GM12874 (cell line): ENCODE results near the gene MYRIP.

ENCODE experiments used
- TF ChIP-seq, protein P1 (sequence below): IDR thresholded peaks from 2 replicates; pipeline ENCODE4 v1.5.1; 2011; ENCODE audit warnings: low read depth, mild to moderate bottlenecking, control low read depth, low read length, moderate library complexity; ENCODE audit not compliant: insufficient read depth

The MYRIP gene

DNA sequence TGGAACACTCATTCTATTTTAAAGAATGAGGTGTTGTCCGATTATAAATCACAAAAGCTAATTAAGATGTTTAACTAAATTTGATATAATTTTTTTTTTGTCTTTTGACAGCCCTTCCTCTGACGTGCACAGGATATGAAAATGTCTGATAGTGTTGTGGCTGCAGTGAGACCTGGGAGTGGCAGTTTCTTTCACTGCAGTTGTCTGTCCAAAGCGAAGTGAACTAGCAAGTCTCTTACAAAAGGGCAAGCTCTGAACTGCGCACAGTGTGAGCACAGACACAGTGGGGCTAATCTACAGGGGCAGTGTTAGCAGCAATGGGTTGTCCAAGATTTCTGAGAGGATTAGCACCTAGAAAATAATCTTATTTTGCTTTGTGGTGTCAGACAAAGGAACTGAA, 29.1 kb upstream of the MYRIP start:
- TF ChIP-seq, protein P1, sequence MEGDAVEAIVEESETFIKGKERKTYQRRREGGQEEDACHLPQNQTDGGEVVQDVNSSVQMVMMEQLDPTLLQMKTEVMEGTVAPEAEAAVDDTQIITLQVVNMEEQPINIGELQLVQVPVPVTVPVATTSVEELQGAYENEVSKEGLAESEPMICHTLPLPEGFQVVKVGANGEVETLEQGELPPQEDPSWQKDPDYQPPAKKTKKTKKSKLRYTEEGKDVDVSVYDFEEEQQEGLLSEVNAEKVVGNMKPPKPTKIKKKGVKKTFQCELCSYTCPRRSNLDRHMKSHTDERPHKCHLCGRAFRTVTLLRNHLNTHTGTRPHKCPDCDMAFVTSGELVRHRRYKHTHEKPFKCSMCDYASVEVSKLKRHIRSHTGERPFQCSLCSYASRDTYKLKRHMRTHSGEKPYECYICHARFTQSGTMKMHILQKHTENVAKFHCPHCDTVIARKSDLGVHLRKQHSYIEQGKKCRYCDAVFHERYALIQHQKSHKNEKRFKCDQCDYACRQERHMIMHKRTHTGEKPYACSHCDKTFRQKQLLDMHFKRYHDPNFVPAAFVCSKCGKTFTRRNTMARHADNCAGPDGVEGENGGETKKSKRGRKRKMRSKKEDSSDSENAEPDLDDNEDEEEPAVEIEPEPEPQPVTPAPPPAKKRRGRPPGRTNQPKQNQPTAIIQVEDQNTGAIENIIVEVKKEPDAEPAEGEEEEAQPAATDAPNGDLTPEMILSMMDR: no peak

DNA sequence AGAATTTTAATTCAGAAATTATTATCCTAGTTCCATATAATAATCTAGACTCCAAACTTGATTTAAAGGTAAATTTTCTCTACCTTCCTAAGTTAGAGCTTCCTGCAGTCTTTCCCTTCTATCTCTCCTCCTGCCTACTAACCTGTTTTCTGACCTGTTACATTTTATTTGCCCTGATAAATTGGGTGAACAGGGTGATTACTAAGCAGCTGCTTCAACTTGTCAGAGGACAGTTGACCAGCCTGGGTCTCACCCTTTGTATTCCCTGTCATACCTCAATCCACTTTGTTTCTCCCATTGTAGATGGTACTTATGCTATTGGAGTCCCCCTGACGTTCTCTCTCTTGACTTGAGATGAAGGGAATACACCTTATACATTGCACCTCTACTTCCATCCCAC, 28.4 kb upstream of the MYRIP start:
- TF ChIP-seq, protein P1: no peak

DNA sequence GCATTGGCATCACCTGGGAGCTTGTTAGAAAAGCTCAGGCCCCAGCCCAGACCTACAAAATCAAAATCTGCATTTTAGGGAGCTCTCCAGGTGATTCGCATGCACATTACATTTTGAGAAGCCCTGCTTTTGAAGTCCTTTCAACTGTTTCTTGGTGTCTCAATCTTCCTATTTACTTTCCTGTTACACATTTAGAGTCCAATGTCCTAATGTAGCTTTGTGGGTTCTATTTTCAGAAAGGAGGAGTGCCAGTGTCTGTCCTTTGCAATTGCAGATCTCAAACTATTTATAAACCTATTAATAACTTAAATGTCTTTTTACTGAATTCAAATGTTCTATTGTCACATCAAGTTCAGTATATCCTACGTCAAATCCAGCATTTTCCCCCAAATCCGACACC, 27.8 kb upstream of the MYRIP start:
- TF ChIP-seq, protein P1: no peak

DNA sequence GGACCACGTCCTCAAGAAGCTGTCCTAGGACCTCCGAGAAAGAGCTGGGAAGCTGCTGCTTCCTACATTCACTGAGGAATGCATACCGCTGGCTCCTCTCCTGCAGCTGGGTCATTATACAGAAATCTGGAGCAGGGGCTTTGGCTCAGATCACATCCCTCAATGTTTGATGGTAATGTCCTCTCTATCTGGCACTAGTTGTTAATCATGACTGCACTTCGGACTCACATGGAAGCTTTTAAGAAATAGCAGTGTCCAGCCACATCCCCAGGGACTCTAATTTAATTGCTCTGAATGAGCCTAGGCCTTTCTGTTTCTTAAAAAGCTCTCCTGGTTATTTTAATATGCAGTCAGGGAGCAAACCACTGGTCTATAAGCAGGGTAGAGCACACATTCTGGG, 25.7 kb upstream of the MYRIP start:
- TF ChIP-seq, protein P1: no peak

DNA sequence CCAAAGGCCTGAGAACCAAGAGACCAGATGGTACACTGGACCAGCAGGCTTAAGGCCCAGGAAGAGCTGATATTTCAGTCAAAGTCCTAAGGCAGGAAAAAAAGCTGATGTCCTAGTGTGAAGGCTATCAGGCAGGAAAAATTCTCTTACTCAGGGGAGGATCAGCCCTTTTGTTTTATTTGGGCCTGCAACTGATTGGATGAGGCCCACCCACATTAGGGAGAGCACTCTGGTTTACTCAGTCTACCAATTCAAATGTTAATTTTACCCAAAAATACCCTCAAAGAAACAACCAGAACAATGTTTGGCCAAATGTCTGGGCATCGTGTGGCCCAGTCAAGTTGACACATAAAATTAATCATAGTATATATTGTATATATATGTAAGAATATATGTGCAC, 24.5 kb upstream of the MYRIP start:
- TF ChIP-seq, protein P1: no peak

DNA sequence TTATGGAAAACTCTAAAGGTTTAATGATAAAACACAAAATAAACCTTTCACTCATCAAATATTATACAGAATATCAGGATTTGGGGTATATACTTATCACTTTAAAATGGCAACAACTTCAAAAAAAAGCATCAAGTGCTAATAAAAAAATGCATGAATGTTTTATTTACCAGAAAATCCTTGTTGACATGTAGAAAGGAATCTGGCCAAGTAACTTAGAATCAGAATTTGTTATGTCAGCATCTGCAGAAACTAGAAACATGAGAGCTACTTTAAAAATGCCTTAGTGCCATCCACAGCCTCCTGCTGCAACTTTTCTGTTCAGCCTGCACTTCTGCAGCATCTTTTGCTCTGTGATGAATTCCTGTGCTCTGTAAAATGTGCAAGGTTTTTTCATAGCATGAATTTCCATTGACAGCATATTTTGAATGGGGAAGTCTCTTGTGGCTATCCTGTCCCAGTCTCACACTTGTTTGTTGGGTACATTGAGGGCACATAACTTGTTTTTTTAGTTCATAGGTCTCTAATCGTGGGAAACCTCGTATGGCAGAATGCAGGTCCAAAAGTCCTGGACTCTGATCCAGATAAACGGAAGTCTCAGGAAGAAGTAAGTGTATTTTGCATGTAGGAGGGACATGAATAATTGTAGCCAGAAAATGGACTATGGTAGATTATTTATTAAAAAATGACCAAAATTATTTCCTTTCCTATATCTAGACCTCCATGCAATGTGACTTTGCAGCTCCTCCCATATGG, 21.1 kb upstream of the MYRIP start:
- TF ChIP-seq, protein P1: no peak

DNA sequence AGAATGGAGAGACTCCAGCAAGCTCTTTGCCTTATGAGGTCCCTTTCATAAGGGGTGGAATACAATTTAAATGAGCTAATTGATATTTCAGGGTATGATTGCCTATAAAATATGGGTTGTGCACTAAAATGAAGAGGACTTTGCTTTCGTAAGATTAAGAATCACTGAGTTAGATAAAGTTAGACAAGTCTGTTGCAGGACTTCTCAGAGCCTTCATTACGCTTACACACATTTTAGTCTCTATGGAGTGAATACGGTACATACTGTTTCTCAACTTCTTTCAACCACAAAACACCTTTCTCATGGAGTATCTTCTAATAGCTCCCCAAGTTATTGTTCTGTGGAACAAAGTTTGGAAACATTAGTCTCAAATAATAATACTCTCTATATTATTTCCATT, 17.8 kb upstream of the MYRIP start:
- TF ChIP-seq, protein P1: no peak

DNA sequence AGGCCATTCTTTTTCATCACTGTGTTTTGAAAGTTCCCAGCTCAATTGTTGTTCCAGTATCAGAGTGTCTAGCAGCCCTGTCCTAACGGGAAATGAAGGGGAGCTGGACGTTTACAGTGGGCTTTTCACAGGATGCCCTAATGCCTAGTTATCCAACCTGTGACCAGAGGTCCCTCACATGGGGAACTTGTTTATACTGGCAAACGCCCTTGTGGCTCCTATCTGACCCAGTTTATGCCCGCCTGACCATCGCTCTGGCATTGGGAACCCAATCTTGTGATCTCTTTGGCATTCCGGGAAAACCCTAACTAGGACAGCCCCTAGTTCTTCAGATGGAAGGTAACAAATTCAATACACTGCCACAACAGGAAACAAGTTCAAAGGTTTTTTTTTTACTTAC, 14.5 kb upstream of the MYRIP start:
- TF ChIP-seq, protein P1: no peak
